ENCODE data around the gene VSX1.

DNA sequence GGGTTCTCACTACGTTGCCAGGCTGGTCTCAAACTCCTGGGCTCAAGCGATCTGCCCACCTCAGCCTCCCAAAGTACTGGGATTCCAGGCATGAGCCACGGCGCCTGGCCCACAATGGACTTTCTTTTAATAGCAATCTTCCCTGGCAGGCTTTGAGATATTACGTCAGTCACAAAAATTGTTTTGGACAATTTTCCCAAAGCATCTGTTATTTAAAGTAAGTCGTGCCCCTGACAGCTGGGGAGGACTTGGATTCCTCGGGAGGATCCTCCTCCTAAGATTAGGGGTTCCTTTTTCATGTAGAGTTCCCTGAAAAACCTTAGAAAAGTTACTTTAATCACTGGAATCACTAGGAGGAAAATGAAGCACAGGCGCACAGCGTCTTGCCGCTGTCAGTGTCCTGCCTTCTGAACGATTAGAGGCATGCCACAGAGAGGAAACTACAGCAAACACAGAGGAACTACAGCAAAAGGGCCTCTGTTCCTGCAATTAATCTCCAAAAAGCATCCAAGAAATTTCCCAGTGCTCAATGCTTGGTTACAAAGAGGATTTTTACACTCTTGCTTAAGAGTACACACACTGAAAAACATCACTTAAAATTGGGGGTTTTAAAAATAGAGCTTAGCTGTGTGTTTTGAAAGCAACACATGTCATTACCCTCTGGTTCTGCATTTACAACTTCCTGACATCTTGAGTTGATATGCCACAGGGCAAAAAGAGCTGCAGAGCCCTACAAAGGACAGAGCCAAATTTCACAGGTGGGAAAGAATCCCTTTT, 28.5 kb downstream of the VSX1 start:
- TF ChIP-seq POLR2A (IDR thresholded peaks at IDR 0.05; ENCODE audit: low read depth, low read length) (no peak), POLR2AphosphoS5 (IDR thresholded peaks at IDR 0.05; ENCODE audit: low read depth, low read length) (no peak)

Data from GM12892 (cell line).